IMR-90 (cell line): ENCODE data around the gene CCN5. TPM values are rescaled to one million over a fixed set of nuclear protein-coding genes. Genes with fewer than 3 reads are reported as not detected.

Experiments used
- ATAC-seq: fragments of 200-7000 bp; cut with Tn5 transposase; 2 replicates; pipeline ENCODE4 v1.9.1; 2020; ENCODE audit warnings: low read depth, mild to moderate bottlenecking, moderate library complexity
- BruUV-seq: library from RNA; stranded (reverse); fragments of 400-500 nt; replicated peaks from 2 replicates; lab custom pipeline; 2021; lab: Mats Ljungman, UMichigan
- CTCF ChIA-PET: fragments of 300-600 bp; formaldehyde crosslinking; extraction: SDS; loops from one replicate; lab custom pipeline; 2021; ENCODE audit warnings: antibody characterized with exemption; lab: Yijun Ruan, JAX
- POLR2A ChIA-PET: fragments of 300-600 bp; sonication (Branson Sonifier 250); formaldehyde crosslinking; loops from one replicate; lab custom pipeline; 2022; ENCODE audit warnings: antibody characterized with exemption; ENCODE audit not compliant: unreplicated experiment; lab: Charles Lee
- DNase-seq: peaks from one replicate; pipeline ENCODE4 v3.0.0; 2013
- H2AFZ ChIP-seq: replicated peaks from 2 replicates; pipeline ENCODE3; 2013; ENCODE audit warnings: low read length, mild to moderate bottlenecking; ENCODE audit not compliant: poor library complexity
- H2AK5ac ChIP-seq: 2 replicates; pipeline ENCODE4 v1.6.1; 2013; ENCODE audit warnings: low read depth, low read length, inconsistent platforms
- H2AK9ac ChIP-seq: replicated peaks from 2 replicates; pipeline ENCODE3; 2013; ENCODE audit warnings: mild to moderate bottlenecking, low read depth, low read length, moderate library complexity; ENCODE audit not compliant: poor library complexity
- H2BK120ac ChIP-seq: 2 replicates; pipeline ENCODE4 v1.6.1; 2013; ENCODE audit warnings: low read depth, low read length, inconsistent platforms
- H2BK15ac ChIP-seq: 3 replicates; pipeline ENCODE4 v1.6.1; 2013; ENCODE audit warnings: low read depth, low read length, inconsistent platforms
- H2BK20ac ChIP-seq: 2 replicates; pipeline ENCODE4 v1.6.1; 2013; ENCODE audit warnings: low read depth, mild to moderate bottlenecking, inconsistent platforms, low read length, moderate library complexity
- H2BK5ac ChIP-seq: 2 replicates; pipeline ENCODE4 v1.6.1; 2013; ENCODE audit warnings: mild to moderate bottlenecking, low read depth, low read length, inconsistent platforms; ENCODE audit not compliant: poor library complexity, severe bottlenecking
- H3K14ac ChIP-seq: replicated peaks from 2 replicates; pipeline ENCODE4 v1.6.1; 2013; ENCODE audit warnings: low read depth, low read length, inconsistent platforms
- H3K18ac ChIP-seq: 2 replicates; pipeline ENCODE4 v1.6.1; 2013; ENCODE audit warnings: low read depth, low read length, control low read depth
- H3K23ac ChIP-seq: 2 replicates; pipeline ENCODE4 v1.6.1; 2013; ENCODE audit warnings: low read depth, low read length, inconsistent platforms
- H3K27ac ChIP-seq: 2 replicates; pipeline ENCODE4 v1.5.1; 2013; ENCODE audit warnings: mild to moderate bottlenecking, control low read depth, low read length; ENCODE audit not compliant: insufficient read depth
- H3K27me3 ChIP-seq: 2 replicates; pipeline ENCODE4 v1.6.1; 2013; ENCODE audit warnings: low read length; ENCODE audit not compliant: control insufficient read depth, insufficient read depth
- H3K36me3 ChIP-seq: 2 replicates; pipeline ENCODE4 v1.6.1; 2013; ENCODE audit warnings: low read length, mixed read lengths; ENCODE audit not compliant: control insufficient read depth, insufficient read depth
- H3K4ac ChIP-seq: 2 replicates; pipeline ENCODE4 v1.6.1; 2013; ENCODE audit warnings: low read depth, low read length, inconsistent platforms
- H3K4me1 ChIP-seq: 2 replicates; pipeline ENCODE4 v1.6.1; 2013; ENCODE audit warnings: low read length, mixed read lengths; ENCODE audit not compliant: control insufficient read depth, insufficient read depth
- H3K4me2 ChIP-seq: 2 replicates; pipeline ENCODE4 v1.6.1; 2013; ENCODE audit warnings: low read depth, mild to moderate bottlenecking, control low read depth, low read length, moderate library complexity
- H3K4me3 ChIP-seq: 2 replicates; pipeline ENCODE4 v1.5.1; 2013; ENCODE audit warnings: low read depth, mild to moderate bottlenecking, control low read depth, low read length, moderate library complexity; ENCODE audit not compliant: insufficient read depth
- H3K56ac ChIP-seq: 2 replicates; pipeline ENCODE4 v1.6.1; 2013; ENCODE audit warnings: low read length, inconsistent platforms; ENCODE audit not compliant: insufficient read depth; ENCODE audit errors: extremely low read depth
- H3K79me1 ChIP-seq, 2 experiments: 2 replicates each; pipeline ENCODE4 v1.6.1; 2013; ENCODE audit warnings: low read length in 2 of 2, inconsistent platforms in 1 of 2, low read depth in 1 of 2
- H3K9ac ChIP-seq: 2 replicates; pipeline ENCODE4 v1.6.1; 2013; ENCODE audit warnings: low read depth, low read length, control low read depth
- H3K9me1 ChIP-seq: 2 replicates; pipeline ENCODE4 v1.6.1; 2013; ENCODE audit warnings: low read length, inconsistent platforms; ENCODE audit not compliant: insufficient read depth
- H3K9me3 ChIP-seq: 2 replicates; pipeline ENCODE4 v1.6.1; 2013; ENCODE audit warnings: low read length; ENCODE audit not compliant: control insufficient read depth, insufficient read depth
- H4K20me1 ChIP-seq: 2 replicates; pipeline ENCODE4 v1.6.1; 2013; ENCODE audit warnings: low read length, inconsistent platforms; ENCODE audit not compliant: insufficient read depth
- H4K5ac ChIP-seq: 2 replicates; pipeline ENCODE4 v1.6.1; 2013; ENCODE audit warnings: mild to moderate bottlenecking, low read depth, low read length, control low read depth
- H4K8ac ChIP-seq, 2 experiments: 2 replicates each; pipeline ENCODE4 v1.6.1; 2013; ENCODE audit warnings: low read depth in 2 of 2, low read length in 2 of 2, control low read depth in 1 of 2, inconsistent platforms in 1 of 2
- H4K91ac ChIP-seq: 2 replicates; pipeline ENCODE4 v1.6.1; 2013; ENCODE audit warnings: low read depth, low read length, inconsistent platforms; ENCODE audit not compliant: insufficient read depth
- BHLHE40 ChIP-seq: fragments of 150-350 bp; IDR thresholded peaks from 2 replicates; pipeline ENCODE4 v1.6.1; 2016; ENCODE audit warnings: mild to moderate bottlenecking, low read depth, low read length
- CHD1 ChIP-seq: IDR thresholded peaks from 2 replicates; pipeline ENCODE4 v1.6.1; 2012; ENCODE audit warnings: low read depth, low read length, improper control_type of control experiment
- FOS ChIP-seq: fragments of 150-350 bp; IDR thresholded peaks from 2 replicates; pipeline ENCODE4 v1.6.1; 2016; ENCODE audit warnings: low read depth, low read length
- MAFK ChIP-seq: IDR thresholded peaks from 2 replicates; pipeline ENCODE4 v1.6.1; 2012; ENCODE audit warnings: low read depth, low read length, improper control_type of control experiment
- MAZ ChIP-seq: IDR thresholded peaks from 2 replicates; pipeline ENCODE4 v1.6.1; 2012; ENCODE audit warnings: low read depth, mild to moderate bottlenecking, low read length, improper control_type of control experiment, moderate library complexity, borderline replicate concordance
- POLR2A ChIP-seq: IDR thresholded peaks from 2 replicates; pipeline ENCODE4 v1.6.1; 2012; ENCODE audit warnings: mild to moderate bottlenecking, low read depth, low read length
- SMC3 ChIP-seq: fragments of 150-350 bp; IDR thresholded peaks from 2 replicates; pipeline ENCODE4 v1.6.1; 2016; ENCODE audit warnings: low read depth, mild to moderate bottlenecking, antibody characterized with exemption, low read length, moderate library complexity
- USF2 ChIP-seq: fragments of 150-350 bp; IDR thresholded peaks from 2 replicates; pipeline ENCODE4 v1.6.1; 2017; ENCODE audit warnings: mild to moderate bottlenecking, antibody characterized with exemption, low read length, low read depth
- WGBS, 2 experiments: methylation state at CpG; one replicate each; pipeline versions ENCODE4 v1.1.5 to v1.1.7; 2013; ENCODE audit warnings: missing lambda C conversion rate in 2 of 2; ENCODE audit not compliant: insufficient read length in 1 of 2; ENCODE audit errors: extremely low coverage in 2 of 2; 5-methylcytosine and 5-hydroxymethylcytosine counted together
- dilution Hi-C: fragments of 300-500 bp; cut with HindIII; formaldehyde crosslinking; loops from one replicate; pipeline ENCODE4 v1.14.3; 2018; ENCODE audit warnings: low sequenced_read_pairs; ENCODE audit not compliant: unreplicated experiment
- in situ Hi-C: fragments of 300-500 bp; cut with MboI; formaldehyde crosslinking; loops from 3 replicates; pipeline ENCODE4 v1.14.3; 2019; ENCODE audit warnings: low sequenced_read_pairs, inconsistent platforms, mixed read lengths
- intact Hi-C: fragments of 100-400 bp; cut with micrococcal nuclease; formaldehyde crosslinking; loops from 2 replicates; pipeline ENCODE4 v1.10.0; 2022
- polyA plus RNA-seq, 3 experiments: library from polyadenylated mRNA; depleted of rRNA; stranded (reverse); fragments of >200 nt; gene quantifications; 2 replicates each; pipeline ENCODE4 v1.2.3, GENCODE V29; 2012; ENCODE audit warnings: low replicate concordance in 1 of 3
- total RNA-seq: library from RNA; depleted of rRNA; stranded (reverse); fragments of >200 nt; gene quantifications from 2 replicates; pipeline ENCODE4 v1.2.3, GENCODE V29; 2012
- TF ChIP-seq, protein P1 (sequence below): fragments of 150-350 bp; IDR thresholded peaks from 2 replicates; pipeline ENCODE4 v1.6.1; 2016; ENCODE audit warnings: low read depth, mild to moderate bottlenecking, low read length, moderate library complexity, borderline replicate concordance

Gene CCN5
- total and polyA plus RNA-seq, 2 of the 4 experiments (the other 2 are of a cell fraction) = not detected

- POLR2A ChIA-PET = no interaction called here
- no peak overlapping the region; the same call in 1 of the 2 replicates for H3K27ac ChIP-seq
Observed at GRCh38 chr20:44701118-44701857, 13.9 kb upstream of the CCN5 start.

More at GRCh38 chr20:44701118-44701857, 13.9 kb upstream of the CCN5 start:
- H4K5ac ChIP-seq = peak overlapping the region; percentile 30; the same call in 1 of the 2 replicates
- no peak overlapping the region for H2BK5ac ChIP-seq
- H2AK9ac ChIP-seq = peak overlapping the region; percentile 73
- peak overlapping the region; percentile 36 for H2AFZ ChIP-seq
- H3K9me1 ChIP-seq = peaks cover 8% of the 10 kb centered on the region; the same call in 1 of the 2 replicates
- dilution Hi-C loops = no loop called here
- H4K20me1 ChIP-seq = no peaks in the 10 kb centered on the region
- H2AK5ac ChIP-seq = peak overlapping the region; percentile 94
- H3K27me3 ChIP-seq = no peaks in the 10 kb centered on the region
- WGBS, 2 experiments = 50% methylated on average over 2 of the region's 15 CpGs; no CpG with 5 or more reads in 1 of the 2 experiments
- H3K4me3 ChIP-seq = no peak overlapping the region
- H4K8ac ChIP-seq = peak overlapping the region in 1 of 2 experiments; percentile 9; a peak in 1 of 4 replicates
- no peak for TF ChIP-seq FOS
- TF ChIP-seq SMC3 = no peak
- TF ChIP-seq BHLHE40 = no peak
- no peak for TF ChIP-seq MAFK
- TF ChIP-seq MAZ = no peak
- TF ChIP-seq, protein P1, sequence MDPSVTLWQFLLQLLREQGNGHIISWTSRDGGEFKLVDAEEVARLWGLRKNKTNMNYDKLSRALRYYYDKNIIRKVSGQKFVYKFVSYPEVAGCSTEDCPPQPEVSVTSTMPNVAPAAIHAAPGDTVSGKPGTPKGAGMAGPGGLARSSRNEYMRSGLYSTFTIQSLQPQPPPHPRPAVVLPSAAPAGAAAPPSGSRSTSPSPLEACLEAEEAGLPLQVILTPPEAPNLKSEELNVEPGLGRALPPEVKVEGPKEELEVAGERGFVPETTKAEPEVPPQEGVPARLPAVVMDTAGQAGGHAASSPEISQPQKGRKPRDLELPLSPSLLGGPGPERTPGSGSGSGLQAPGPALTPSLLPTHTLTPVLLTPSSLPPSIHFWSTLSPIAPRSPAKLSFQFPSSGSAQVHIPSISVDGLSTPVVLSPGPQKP = no peak
- no peak for TF ChIP-seq POLR2A
- TF ChIP-seq USF2 = no peak
- no peak for TF ChIP-seq CHD1
- no peak overlapping the region for H3K9ac ChIP-seq
- H3K18ac ChIP-seq = peak overlapping the region; percentile 2
- peak overlapping the region; percentile 46 for H3K4ac ChIP-seq
- no TSS peak for BruUV-seq
- H2BK120ac ChIP-seq = peak overlapping the region; percentile 64
- H2BK20ac ChIP-seq = peak overlapping the region; percentile 37; the same call in 1 of the 2 replicates
- DNase-seq (peak; percentile 19), ATAC-seq (peak; percentile 6)
- no peaks in the 10 kb centered on the region for H3K79me1 ChIP-seq
- H2BK15ac ChIP-seq = peak overlapping the region; percentile 34; the same call in 1 of the 3 replicates
- intact Hi-C loops = no loop called here
- H4K91ac ChIP-seq = peak overlapping the region; percentile 50; the same call in 1 of the 2 replicates
- H3K56ac ChIP-seq = no peak overlapping the region
- in situ Hi-C loops = no loop called here
- peak overlapping the region; percentile 63; the same call in 1 of the 2 replicates for H3K14ac ChIP-seq
- CTCF ChIA-PET = interaction anchor here (1.0 to 3.8 kb wide), 2 partner anchors 11 to 32 kb away, joined by 3 to 12 read pairs; no protein-coding TSS in a partner anchor
- no peaks in the 10 kb centered on the region for H3K36me3 ChIP-seq
- no peak overlapping the region for H3K23ac ChIP-seq
- no peak overlapping the region for H3K4me2 ChIP-seq
- H3K4me1 ChIP-seq = peaks cover 42% of the 10 kb centered on the region
- peaks cover 2% of the 10 kb centered on the region; the same call in 1 of the 2 replicates for H3K9me3 ChIP-seq
